Activated CD4-positive, alpha-beta T cell treated with anti-CD3 and anti-CD28 coated beads, Interleukin-2, amount 10 ng/mL, durations not matched to agents 7 days and 5 days (primary cell): ENCODE data around the gene MC4R. TPM values are rescaled to one million over a fixed set of nuclear protein-coding genes. Genes with fewer than 3 reads are reported as not detected.

Experiments
- CTCF ChIA-PET: fragments of 350-600 bp; sonication (Branson Sonifier 250); formaldehyde crosslinking; loops from one replicate; lab custom pipeline; 2021; ENCODE audit warnings: antibody characterized with exemption; lab: Charles Lee
- POLR2A ChIA-PET: fragments of 350-600 bp; sonication (Branson Sonifier 250); formaldehyde crosslinking; loops from one replicate; lab custom pipeline; 2021; ENCODE audit warnings: antibody characterized with exemption; lab: Charles Lee
- DNase-seq: peaks from one replicate; pipeline ENCODE4 v3.0.0-alpha.2; 2020
- H3K27ac Mint-ChIP-seq: one replicate; pipeline ENCODE4 v1.8.0; 2021; ENCODE audit warnings: mild to moderate bottlenecking, moderate library complexity, mixed read lengths
- H3K27me3 Mint-ChIP-seq: one replicate; pipeline ENCODE4 v1.8.0; 2021; ENCODE audit warnings: mixed read lengths
- H3K36me3 Mint-ChIP-seq: one replicate; pipeline ENCODE4 v1.8.0; 2021; ENCODE audit warnings: low read depth, mixed read lengths
- H3K4me1 Mint-ChIP-seq: one replicate; pipeline ENCODE4 v1.8.0; 2021; ENCODE audit warnings: mixed read lengths
- H3K4me3 Mint-ChIP-seq: one replicate; pipeline ENCODE4 v1.8.0; 2021; ENCODE audit warnings: mild to moderate bottlenecking, moderate library complexity, mixed read lengths
- H3K9me3 Mint-ChIP-seq: one replicate; pipeline ENCODE4 v1.8.0; 2021; ENCODE audit warnings: mixed read lengths
- total RNA-seq, 2 experiments: library from RNA; stranded (reverse); gene quantifications; one replicate each; pipeline ENCODE4 v1.2.3, GENCODE V29; 2021

Gene MC4R
- total RNA-seq, 2 experiments from 2014 or later, result not detected

- Mint-ChIP-seq H3K9me3 (no peaks in the 10 kb centered on the region), H3K4me3 (no peak overlapping the region), H3K4me1 (no peaks in the 10 kb centered on the region), H3K36me3 (no peaks in the 10 kb centered on the region), H3K27ac (no peak overlapping the region), H3K27me3 (no peaks in the 10 kb centered on the region)
- DNase-seq, result no peak
- POLR2A ChIA-PET, result no interaction called here
- CTCF ChIA-PET, result no interaction called here
Observed at GRCh38 chr18:60377778-60378469, 5.3 kb upstream of the MC4R start.

- DNase-seq, result no peak
- no peak overlapping the region for H3K4me3 Mint-ChIP-seq
- H3K27ac Mint-ChIP-seq, result no peak overlapping the region
- H3K27me3 Mint-ChIP-seq, result no peaks in the 10 kb centered on the region
- H3K4me1 Mint-ChIP-seq, result no peaks in the 10 kb centered on the region
- no peaks in the 10 kb centered on the region for H3K9me3 Mint-ChIP-seq
- POLR2A ChIA-PET, result no interaction called here
- CTCF ChIA-PET, result no interaction called here
- no peaks in the 10 kb centered on the region for H3K36me3 Mint-ChIP-seq
Observed at GRCh38 chr18:60372132-60372531, 443 bp downstream of the MC4R start.

- Mint-ChIP-seq H3K4me1 (no peaks in the 10 kb centered on the region), H3K9me3 (no peaks in the 10 kb centered on the region), H3K27ac (no peak overlapping the region), H3K36me3 (no peaks in the 10 kb centered on the region), H3K27me3 (no peaks in the 10 kb centered on the region), H3K4me3 (no peak overlapping the region)
- no peak for DNase-seq
- ChIA-PET POLR2A (no interaction called here), CTCF (no interaction called here)
Observed at GRCh38 chr18:60358516-60358915, 14.1 kb downstream of the MC4R start.

- H3K36me3 Mint-ChIP-seq, result no peaks in the 10 kb centered on the region
- H3K4me3 Mint-ChIP-seq, result no peak overlapping the region
- no peaks in the 10 kb centered on the region for H3K9me3 Mint-ChIP-seq
Observed at GRCh38 chr18:60350941-60351340, 21.6 kb downstream of the MC4R start.

GRCh38 chr18:60350150-60350549 lies 22.4 kb downstream of the MC4R start:
- DNase-seq, result no peak
- Mint-ChIP-seq H3K4me1 (no peaks in the 10 kb centered on the region), H3K27me3 (no peaks in the 10 kb centered on the region), H3K27ac (no peak overlapping the region), H3K36me3 (no peaks in the 10 kb centered on the region), H3K4me3 (no peak overlapping the region), H3K9me3 (no peaks in the 10 kb centered on the region)
- CTCF ChIA-PET, result no interaction called here
- POLR2A ChIA-PET, result no interaction called here

More at GRCh38 chr18:60350941-60351340, 21.6 kb downstream of the MC4R start:
- DNase-seq, result no peak
- H3K4me1 Mint-ChIP-seq, result no peaks in the 10 kb centered on the region
- no peaks in the 10 kb centered on the region for H3K27me3 Mint-ChIP-seq
- no peak overlapping the region for H3K27ac Mint-ChIP-seq
- ChIA-PET POLR2A (no interaction called here), CTCF (no interaction called here)

- ChIA-PET CTCF (no interaction called here), POLR2A (no interaction called here)
- Mint-ChIP-seq H3K27ac (no peak overlapping the region), H3K4me3 (no peak overlapping the region), H3K9me3 (no peaks in the 10 kb centered on the region), H3K27me3 (no peaks in the 10 kb centered on the region), H3K4me1 (no peaks in the 10 kb centered on the region), H3K36me3 (no peaks in the 10 kb centered on the region)
- no peak for DNase-seq
Observed at GRCh38 chr18:60347526-60348045, 25.0 kb downstream of the MC4R start.

GRCh38 chr18:60339018-60339417 lies 33.6 kb downstream of the MC4R start:
- DNase-seq, result no peak
- H3K27me3 Mint-ChIP-seq, result no peaks in the 10 kb centered on the region
- POLR2A ChIA-PET, result no interaction called here
- CTCF ChIA-PET, result no interaction called here
- H3K9me3 Mint-ChIP-seq, result no peaks in the 10 kb centered on the region
- H3K36me3 Mint-ChIP-seq, result no peaks in the 10 kb centered on the region
- no peaks in the 10 kb centered on the region for H3K4me1 Mint-ChIP-seq
- no peak overlapping the region for H3K27ac Mint-ChIP-seq
- H3K4me3 Mint-ChIP-seq, result no peak overlapping the region

DNA sequence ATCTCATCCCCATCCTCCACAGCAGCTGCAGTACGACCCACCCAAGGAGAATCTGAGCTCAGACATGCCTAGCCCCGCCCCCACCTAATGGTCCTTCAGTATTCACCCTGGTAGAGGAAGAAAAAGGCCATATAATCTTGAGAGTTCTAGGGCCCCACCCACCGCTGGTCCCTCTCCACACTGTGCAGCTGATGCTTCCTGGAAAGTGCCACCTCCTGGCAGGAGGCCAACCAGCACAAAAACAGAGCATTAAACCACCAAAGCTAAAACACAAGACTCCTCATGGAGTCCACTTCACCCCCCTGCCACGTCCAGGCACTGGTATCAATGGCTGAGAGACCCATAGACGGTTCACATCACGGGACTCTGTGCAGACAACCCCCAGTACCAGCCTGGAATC lies 40.7 kb downstream of the MC4R start:
- CTCF ChIA-PET, result interaction anchor here (0.6 kb wide), 1 partner anchor 490 kb away, joined by 3 read pairs; no protein-coding TSS in a partner anchor
- Mint-ChIP-seq H3K27me3 (no peaks in the 10 kb centered on the region), H3K36me3 (no peaks in the 10 kb centered on the region), H3K4me1 (no peaks in the 10 kb centered on the region), H3K9me3 (no peaks in the 10 kb centered on the region), H3K27ac (no peak overlapping the region), H3K4me3 (no peak overlapping the region)
- POLR2A ChIA-PET, result no interaction called here
- no peak for DNase-seq

DNA sequence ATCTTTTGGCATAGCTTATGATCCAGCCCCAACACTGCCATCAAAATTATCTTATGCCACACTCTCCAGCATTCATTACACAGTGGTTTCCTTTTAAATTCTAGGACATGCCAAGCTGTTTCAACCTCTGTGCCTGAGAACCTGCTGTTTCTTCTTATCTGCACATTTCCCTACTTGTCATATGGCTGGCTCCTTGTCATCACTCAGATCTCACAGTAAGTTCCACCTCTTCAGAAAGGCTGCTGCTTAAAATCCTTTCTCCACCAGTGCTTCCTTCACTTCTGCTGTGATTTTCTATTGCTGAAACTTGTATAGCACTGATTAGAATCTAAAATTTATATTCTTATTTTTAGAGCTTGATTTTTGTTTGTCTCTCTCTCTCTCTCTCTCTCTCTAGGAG lies 43.4 kb downstream of the MC4R start:
- ChIA-PET POLR2A (no interaction called here), CTCF (no interaction called here)

DNA sequence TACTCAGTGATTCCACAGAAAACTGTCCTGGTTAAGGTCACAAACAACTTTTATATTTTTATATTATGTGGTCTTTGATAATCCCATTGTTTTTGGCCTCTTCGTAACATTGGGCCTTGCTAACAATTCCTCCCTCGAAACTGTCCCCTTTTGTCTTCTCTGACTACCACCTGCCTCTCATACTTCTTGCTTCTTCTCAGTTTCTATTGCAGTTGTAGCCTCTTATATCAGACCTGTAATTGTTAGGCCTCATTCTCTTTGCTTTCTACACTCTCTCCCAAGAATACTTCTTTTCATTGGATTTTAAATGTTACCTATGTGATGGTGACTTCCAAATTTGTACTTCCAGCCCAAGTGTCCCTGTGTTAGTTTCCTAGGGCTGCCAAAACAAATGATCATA lies 44.7 kb downstream of the MC4R start:
- DNase-seq, result no peak
- CTCF ChIA-PET, result no interaction called here
- Mint-ChIP-seq H3K4me1 (no peaks in the 10 kb centered on the region), H3K9me3 (no peaks in the 10 kb centered on the region), H3K4me3 (no peak overlapping the region), H3K27me3 (no peaks in the 10 kb centered on the region), H3K27ac (no peak overlapping the region), H3K36me3 (no peaks in the 10 kb centered on the region)
- POLR2A ChIA-PET, result no interaction called here

More for the DNA sequence above, 43.4 kb downstream of the MC4R start:
- H3K36me3 Mint-ChIP-seq, result no peaks in the 10 kb centered on the region
- DNase-seq, result no peak
- no peaks in the 10 kb centered on the region for H3K4me1 Mint-ChIP-seq
- H3K27ac Mint-ChIP-seq, result no peak overlapping the region
- no peaks in the 10 kb centered on the region for H3K9me3 Mint-ChIP-seq
- H3K27me3 Mint-ChIP-seq, result no peaks in the 10 kb centered on the region
- H3K4me3 Mint-ChIP-seq, result no peak overlapping the region

DNA sequence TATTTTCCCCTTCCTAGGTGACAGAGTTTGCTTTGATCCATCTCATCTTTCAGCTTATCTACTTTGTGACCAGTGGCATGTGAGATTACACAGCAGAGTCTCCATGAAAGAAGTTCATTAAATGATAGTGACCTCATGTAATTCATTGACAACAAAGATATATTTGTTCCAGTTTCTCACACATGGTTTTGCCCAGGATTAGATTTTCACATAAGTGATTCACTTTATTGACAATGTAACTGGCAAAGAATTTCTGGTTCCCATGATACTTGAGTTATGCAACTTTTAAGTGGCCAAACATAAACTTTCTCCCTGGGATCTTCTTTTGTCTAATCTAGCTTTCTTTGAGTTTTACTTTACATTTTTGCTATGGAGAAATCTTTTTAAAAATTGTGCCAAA lies 50.0 kb downstream of the MC4R start:
- CTCF ChIA-PET, result no interaction called here
- POLR2A ChIA-PET, result no interaction called here
- no peak overlapping the region for H3K4me3 Mint-ChIP-seq
- DNase-seq, result no peak
- H3K9me3 Mint-ChIP-seq, result peaks cover 3% of the 10 kb centered on the region
- H3K4me1 Mint-ChIP-seq, result no peaks in the 10 kb centered on the region
- H3K36me3 Mint-ChIP-seq, result no peaks in the 10 kb centered on the region
- no peak overlapping the region for H3K27ac Mint-ChIP-seq
- no peaks in the 10 kb centered on the region for H3K27me3 Mint-ChIP-seq
